GM12864 (cell line): ENCODE results near the gene BTBD2.

ENCODE experiments used
- DNase-seq: peaks from one replicate; pipeline ENCODE4 v3.0.0-alpha.2; 2011; ENCODE audit warnings: low read depth
- H3K4me3 ChIP-seq: 2 replicates; pipeline ENCODE4 v1.5.1; 2011; ENCODE audit warnings: mild to moderate bottlenecking, low read depth, low read length, control low read depth
- CTCF ChIP-seq: IDR thresholded peaks from 2 replicates; pipeline ENCODE4 v1.5.1; 2011; ENCODE audit warnings: low read depth, mild to moderate bottlenecking, moderate library complexity, low read length, control low read depth, inconsistent platforms; ENCODE audit errors: missing control alignments

The BTBD2 gene

GRCh38 chr19:1935484-1936208, 79.9 kb downstream of the BTBD2 start:
- no peak overlapping the region for H3K4me3 ChIP-seq
- no peak for TF ChIP-seq CTCF
- no peak for DNase-seq
